PC-3 (cell line): ENCODE measurements around the gene TSPAN32. TPM values are rescaled to one million over a fixed set of nuclear protein-coding genes. Genes with fewer than 3 reads are reported as not detected.
"Not testable (repeated sequence)": the region's sequence is repeated elsewhere in the genome, so short reads cannot be mapped to it uniquely, and the experiment has no call there.

Experiments
- ATAC-seq: fragments of 200-7000 bp; cut with Tn5 transposase; 2 replicates; pipeline ENCODE4 v1.9.1; 2020; ENCODE audit warnings: mild to moderate bottlenecking, moderate library complexity
- BruUV-seq: library from RNA; stranded (reverse); fragments of 400-500 nt; replicated peaks from 2 replicates; lab custom pipeline; 2021; lab: Mats Ljungman, UMichigan
- CTCF ChIA-PET: fragments of 300-600 bp; sonication (Branson Sonifier 250); formaldehyde crosslinking; loops from one replicate; lab custom pipeline; 2022; ENCODE audit warnings: antibody characterized with exemption; lab: Charles Lee
- POLR2A ChIA-PET: fragments of 300-600 bp; sonication (Branson Sonifier 250); formaldehyde crosslinking; loops from one replicate; lab custom pipeline; 2022; ENCODE audit warnings: antibody characterized with exemption; ENCODE audit not compliant: unreplicated experiment; lab: Charles Lee
- DNase-seq: peaks from one replicate; pipeline ENCODE4 v3.0.0-alpha.2; 2015
- H2AFZ ChIP-seq: fragments of 300-600 bp; sonication (generic); 2 replicates; pipeline ENCODE4 v1.6.0; 2016; ENCODE audit warnings: antibody characterized with exemption, low read length
- H3F3A ChIP-seq: fragments of 300-600 bp; sonication (generic); one replicate; pipeline ENCODE4 v1.6.0; 2017; ENCODE audit warnings: antibody characterized with exemption, low read length, control low read depth, mild to moderate bottlenecking; ENCODE audit not compliant: unreplicated experiment
- H3K27ac ChIP-seq: fragments of 300-600 bp; sonication (generic); 2 replicates; pipeline ENCODE4 v1.5.1; 2016; ENCODE audit warnings: mild to moderate bottlenecking, low read length
- H3K27me3 ChIP-seq: fragments of 300-600 bp; sonication (generic); 2 replicates; pipeline ENCODE4 v1.6.1; 2016; ENCODE audit warnings: low read length, mixed read lengths
- H3K36me3 ChIP-seq: fragments of 300-600 bp; sonication (generic); 2 replicates; pipeline ENCODE4 v1.6.1; 2016; ENCODE audit warnings: low read depth, mixed run types, low read length, mixed read lengths
- H3K4me1 ChIP-seq: fragments of 300-600 bp; sonication (generic); 2 replicates; pipeline ENCODE4 v1.5.1; 2016; ENCODE audit warnings: low read length; ENCODE audit not compliant: insufficient read depth
- H3K4me2 ChIP-seq: fragments of 300-600 bp; sonication (generic); 2 replicates; pipeline ENCODE4 v1.6.0; 2016; ENCODE audit warnings: low read length
- H3K4me3 ChIP-seq: fragments of 300-600 bp; sonication (generic); 2 replicates; pipeline ENCODE4 v1.5.1; 2016; ENCODE audit warnings: mild to moderate bottlenecking, low read length, mixed read lengths
- H3K79me2 ChIP-seq: fragments of 300-600 bp; sonication (generic); 2 replicates; pipeline ENCODE4 v1.6.1; 2017; ENCODE audit warnings: low read length, mixed read lengths
- H3K9ac ChIP-seq: fragments of 300-600 bp; sonication (generic); 2 replicates; pipeline ENCODE4 v1.6.0; 2016; ENCODE audit warnings: mild to moderate bottlenecking, low read length
- H3K9me2 ChIP-seq: fragments of 300-600 bp; sonication (generic); replicated peaks from 2 replicates; pipeline ENCODE4 v1.6.1; 2016; ENCODE audit warnings: mixed run types, low read length, mixed read lengths
- H3K9me3 ChIP-seq: fragments of 300-600 bp; sonication (generic); 2 replicates; pipeline ENCODE4 v1.6.1; 2016; ENCODE audit warnings: low read length, mixed read lengths
- H4K20me1 ChIP-seq: fragments of 300-600 bp; sonication (generic); 2 replicates; pipeline ENCODE4 v1.6.1; 2016; ENCODE audit warnings: low read length, mixed read lengths
- EZH2phosphoT487 ChIP-seq: fragments of 300-600 bp; sonication (generic); IDR thresholded peaks from 2 replicates; pipeline ENCODE4 v1.6.1; 2018; ENCODE audit warnings: mild to moderate bottlenecking, antibody characterized with exemption, low read length, borderline replicate concordance
- intact Hi-C: fragments of 100-400 bp; cut with micrococcal nuclease; formaldehyde crosslinking; loops from 2 replicates; pipeline ENCODE4 v1.9.0; 2023
- total RNA-seq: library from RNA; depleted of rRNA; stranded (reverse); fragments of >200 nt; gene quantifications from 2 replicates; pipeline ENCODE4 v1.2.3, GENCODE V29; 2014

The TSPAN32 gene
- total RNA-seq, 1 experiment from 2014 or later: not detected

DNA sequence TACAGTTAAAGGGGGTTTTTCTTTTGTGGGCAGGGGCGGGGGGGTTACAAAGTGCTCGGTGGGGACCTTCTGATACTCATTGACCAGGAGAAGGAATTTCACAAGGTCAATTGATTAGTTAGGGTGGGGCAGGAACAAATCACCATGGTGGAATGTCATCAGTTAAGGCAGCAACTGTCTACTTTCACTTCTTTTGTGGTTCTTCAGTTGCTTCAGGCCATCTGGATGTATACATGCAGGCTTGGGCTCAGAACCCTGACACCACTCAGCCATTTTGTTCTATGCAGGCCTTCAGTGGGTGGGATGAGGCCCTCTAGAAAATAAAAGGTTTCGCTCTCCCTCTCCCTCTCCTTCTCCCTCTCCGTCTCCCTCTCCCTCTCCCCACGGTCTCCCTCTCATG lies 29.6 kb downstream of the TSPAN32 start:
- H3K27ac ChIP-seq: no peak overlapping the region
- BruUV-seq: no TSS peak
- intact Hi-C loops: no loop called here
- peaks cover 8% of the 10 kb centered on the region for H3K27me3 ChIP-seq
- H4K20me1 ChIP-seq: no peaks in the 10 kb centered on the region
- H3F3A ChIP-seq: no peaks in the 10 kb centered on the region
- TF ChIP-seq EZH2phosphoT487: no peak
- no peak overlapping the region for H2AFZ ChIP-seq
- H3K9me3 ChIP-seq: no peaks in the 10 kb centered on the region
- no peak overlapping the region for H3K4me2 ChIP-seq
- no peaks in the 10 kb centered on the region for H3K79me2 ChIP-seq
- POLR2A ChIA-PET: no interaction called here
- CTCF ChIA-PET: no interaction called here
- H3K36me3 ChIP-seq: no peaks in the 10 kb centered on the region
- DNase-seq (no peak), ATAC-seq (no peak)
- H3K4me3 ChIP-seq: no peak overlapping the region
- H3K9ac ChIP-seq: no peak overlapping the region
- H3K9me2 ChIP-seq: no peaks in the 10 kb centered on the region
- peaks cover under 1% of the 10 kb centered on the region; the same call in 1 of the 2 replicates for H3K4me1 ChIP-seq

DNA sequence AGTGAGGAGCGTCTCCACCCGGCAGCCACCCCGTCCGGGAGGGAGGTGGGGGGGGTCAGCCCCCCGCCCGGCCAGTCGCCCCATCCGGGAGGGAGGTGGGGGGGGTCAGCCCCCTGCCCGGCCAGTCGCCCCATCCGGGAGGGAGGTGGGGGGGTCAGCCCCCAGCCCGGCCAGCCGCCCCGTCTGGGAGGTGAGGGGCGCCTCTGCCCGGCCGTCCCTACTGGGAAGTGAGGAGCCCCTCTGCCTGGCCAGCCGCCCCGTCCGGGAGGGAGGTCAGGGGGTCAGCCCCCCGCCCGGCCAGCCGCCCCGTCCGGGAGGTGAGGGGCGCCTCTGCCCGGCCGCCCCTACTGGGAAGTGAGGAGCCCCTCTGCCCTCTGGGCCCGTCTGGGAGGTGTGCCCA lies 30.8 kb downstream of the TSPAN32 start:
- H3K4me1 ChIP-seq, H3K27ac ChIP-seq, H3K4me3 ChIP-seq: not testable (repeated sequence)

DNA sequence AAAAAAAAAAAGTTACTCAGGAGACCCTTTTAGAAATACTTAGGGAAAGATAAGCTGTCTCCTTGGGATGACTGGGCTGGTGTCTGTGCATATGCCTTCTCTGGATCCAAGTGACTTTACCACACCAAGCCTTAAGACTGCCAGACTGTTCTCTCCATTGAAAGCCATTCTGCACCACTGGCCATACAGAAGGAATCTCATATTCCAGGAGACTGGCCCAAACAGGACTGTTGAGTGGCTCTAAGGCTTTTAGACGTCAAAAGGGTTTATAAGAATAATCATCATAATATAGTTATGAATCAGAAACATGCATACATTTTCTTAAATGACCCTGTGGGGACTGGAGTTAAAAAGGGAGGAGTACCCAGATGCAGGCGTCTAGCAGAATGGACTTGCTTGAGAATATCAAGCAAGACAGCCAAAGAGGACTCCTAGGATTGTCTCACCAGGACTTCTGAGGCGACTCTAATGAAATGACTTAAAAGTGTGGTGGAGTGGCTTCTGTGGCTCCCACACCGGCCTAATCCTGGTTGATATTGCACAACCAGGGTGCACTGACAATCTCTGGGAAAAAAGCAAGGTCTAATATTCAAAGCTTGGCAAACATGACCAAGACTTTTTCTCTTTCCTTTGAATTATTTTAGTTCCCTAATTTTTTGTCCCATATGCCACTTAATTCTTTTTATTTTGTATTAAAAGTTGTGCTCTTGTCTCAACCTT lies 31.8 kb downstream of the TSPAN32 start:
- DNase-seq, H3K36me3 ChIP-seq, H3K4me3 ChIP-seq, H3F3A ChIP-seq, H3K79me2 ChIP-seq, H2AFZ ChIP-seq, H3K9me3 ChIP-seq, POLR2A ChIA-PET, H3K4me1 ChIP-seq, H3K9me2 ChIP-seq, ATAC-seq, H4K20me1 ChIP-seq, H3K9ac ChIP-seq, BruUV-seq, intact Hi-C loops, H3K27ac ChIP-seq, H3K4me2 ChIP-seq, CTCF ChIA-PET: not testable (repeated sequence)
- H3K27me3 ChIP-seq: peaks cover 28% of the 10 kb centered on the region

More for the DNA sequence above, 30.8 kb downstream of the TSPAN32 start:
- DNase-seq, H3K79me2 ChIP-seq, H2AFZ ChIP-seq, H3K9me2 ChIP-seq, H3K9me3 ChIP-seq, BruUV-seq, CTCF ChIA-PET, intact Hi-C loops, H4K20me1 ChIP-seq, H3F3A ChIP-seq, POLR2A ChIA-PET, H3K36me3 ChIP-seq, H3K4me2 ChIP-seq, ATAC-seq, H3K9ac ChIP-seq: not testable (repeated sequence)
- H3K27me3 ChIP-seq: peaks cover 18% of the 10 kb centered on the region

DNA sequence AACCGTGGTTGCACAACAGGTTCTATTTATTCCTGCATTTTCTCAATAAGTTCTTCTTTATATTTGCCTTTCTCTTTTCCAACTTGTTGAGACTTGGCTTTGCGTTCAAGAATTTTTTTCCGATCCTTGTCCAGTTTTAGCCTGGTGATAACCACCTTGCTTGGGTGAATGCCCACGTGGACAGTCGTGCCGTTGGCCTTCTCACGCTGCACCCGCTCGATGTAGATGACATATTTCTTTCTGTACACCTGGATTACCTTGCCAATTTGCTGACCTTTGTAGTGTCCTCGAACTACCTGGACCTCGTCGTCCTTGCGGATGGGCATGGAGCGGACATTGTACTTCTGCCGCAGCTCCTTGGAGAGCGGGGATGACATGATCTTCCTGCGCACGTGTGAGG lies 33.5 kb downstream of the TSPAN32 start:
- not testable (repeated sequence) for BruUV-seq

DNA sequence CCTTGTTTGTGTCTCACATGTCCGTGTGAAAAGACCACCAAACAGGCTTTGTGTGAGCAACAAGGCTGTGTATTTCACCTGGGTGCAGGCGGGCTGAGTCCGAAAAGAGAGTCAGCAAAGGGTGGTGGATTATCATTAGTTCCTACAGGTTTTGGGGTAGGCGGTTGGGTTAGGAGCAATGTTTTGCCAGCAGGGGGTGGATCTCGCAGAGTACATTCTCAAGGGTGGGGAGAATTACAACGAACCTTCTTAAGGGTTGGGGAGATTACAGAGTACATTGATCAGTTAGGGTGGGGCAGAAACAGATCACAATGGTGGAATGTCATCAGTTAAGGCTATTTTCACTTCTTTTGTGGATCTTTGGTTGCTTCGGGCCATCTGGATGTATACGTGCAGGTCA lies 36.9 kb downstream of the TSPAN32 start:
- CTCF ChIA-PET, H3K27ac ChIP-seq, BruUV-seq: not testable (repeated sequence)

More for the DNA sequence above, 33.5 kb downstream of the TSPAN32 start:
- POLR2A ChIA-PET, CTCF ChIA-PET, H3K27ac ChIP-seq, H3K4me2 ChIP-seq, H3K36me3 ChIP-seq, H4K20me1 ChIP-seq, H3K9me2 ChIP-seq, H2AFZ ChIP-seq, H3K4me3 ChIP-seq, DNase-seq, H3K79me2 ChIP-seq, H3K4me1 ChIP-seq, H3F3A ChIP-seq, ATAC-seq, H3K9me3 ChIP-seq, H3K9ac ChIP-seq, intact Hi-C loops: not testable (repeated sequence)
- H3K27me3 ChIP-seq: peaks cover 35% of the 10 kb centered on the region

More for the DNA sequence above, 36.9 kb downstream of the TSPAN32 start:
- H3K9me3 ChIP-seq, H3K36me3 ChIP-seq, H3K9me2 ChIP-seq, H3K79me2 ChIP-seq, H2AFZ ChIP-seq, POLR2A ChIA-PET, intact Hi-C loops, H3K4me2 ChIP-seq, ATAC-seq, DNase-seq, H3K9ac ChIP-seq, H3F3A ChIP-seq, H4K20me1 ChIP-seq, H3K4me1 ChIP-seq, H3K4me3 ChIP-seq: not testable (repeated sequence)
- peaks cover 39% of the 10 kb centered on the region for H3K27me3 ChIP-seq
